OCI-M2 (cell line): ENCODE results near the gene CIAO3.
"Not testable (repeated sequence)": the region's sequence is repeated elsewhere in the genome, so short reads cannot be mapped to it uniquely, and the experiment has no call there.

Experiments used
- DNase-seq: peaks from one replicate; lab custom pipeline; 2025; ENCODE audit not compliant: unreplicated experiment; lab: John Stamatoyannopoulos, UW

CIAO3 gene

DNA sequence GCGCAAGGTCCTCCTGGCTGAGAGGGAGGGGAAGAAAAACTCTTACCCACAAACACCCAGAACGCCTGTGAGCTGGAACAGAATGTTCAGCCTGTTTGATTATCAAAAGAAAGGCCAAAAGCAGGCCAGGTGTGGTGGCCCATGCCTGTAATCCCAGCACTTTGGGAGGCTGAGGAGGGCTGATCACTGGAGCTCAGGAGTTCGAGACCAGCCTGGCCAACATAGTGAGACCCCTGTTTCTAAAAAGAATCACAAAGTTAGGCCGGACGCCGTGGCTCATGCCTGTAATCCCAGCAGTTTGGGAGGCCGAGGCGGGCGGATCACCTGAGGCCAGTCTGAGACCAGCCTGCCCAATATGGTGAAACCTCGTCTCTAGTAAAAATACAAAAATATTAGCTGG, 35.5 kb upstream of the CIAO3 start:
- DNase-seq: not testable (repeated sequence)

DNA sequence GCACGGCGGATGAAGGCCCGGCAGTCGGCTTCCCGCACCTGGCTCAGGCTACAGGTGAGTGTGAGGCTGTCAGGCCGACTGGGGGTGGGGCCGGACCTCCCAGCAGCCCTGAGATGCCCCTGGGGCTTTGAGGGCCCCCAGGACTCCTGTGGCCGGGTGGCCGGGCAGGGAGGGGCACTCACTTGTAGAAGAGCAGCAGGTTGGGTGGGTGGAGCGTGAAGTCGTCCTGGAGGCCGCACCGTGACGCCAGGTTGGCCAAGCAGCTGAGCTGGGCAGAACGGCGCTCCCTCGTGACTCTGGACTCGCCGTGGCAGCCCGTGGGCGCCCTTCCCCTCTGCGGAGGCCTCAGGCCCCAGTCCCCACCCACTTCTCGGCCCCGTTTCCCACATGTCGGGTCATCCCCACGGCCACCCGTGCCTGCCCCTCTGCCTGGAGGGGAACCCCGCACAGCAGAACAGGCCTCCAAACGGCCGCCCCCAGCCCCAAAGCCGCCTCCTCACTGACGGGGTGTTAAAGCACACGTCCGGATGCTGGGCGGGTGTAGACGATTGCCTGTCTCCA, 34.5 kb upstream of the CIAO3 start:
- no peak for DNase-seq

DNA sequence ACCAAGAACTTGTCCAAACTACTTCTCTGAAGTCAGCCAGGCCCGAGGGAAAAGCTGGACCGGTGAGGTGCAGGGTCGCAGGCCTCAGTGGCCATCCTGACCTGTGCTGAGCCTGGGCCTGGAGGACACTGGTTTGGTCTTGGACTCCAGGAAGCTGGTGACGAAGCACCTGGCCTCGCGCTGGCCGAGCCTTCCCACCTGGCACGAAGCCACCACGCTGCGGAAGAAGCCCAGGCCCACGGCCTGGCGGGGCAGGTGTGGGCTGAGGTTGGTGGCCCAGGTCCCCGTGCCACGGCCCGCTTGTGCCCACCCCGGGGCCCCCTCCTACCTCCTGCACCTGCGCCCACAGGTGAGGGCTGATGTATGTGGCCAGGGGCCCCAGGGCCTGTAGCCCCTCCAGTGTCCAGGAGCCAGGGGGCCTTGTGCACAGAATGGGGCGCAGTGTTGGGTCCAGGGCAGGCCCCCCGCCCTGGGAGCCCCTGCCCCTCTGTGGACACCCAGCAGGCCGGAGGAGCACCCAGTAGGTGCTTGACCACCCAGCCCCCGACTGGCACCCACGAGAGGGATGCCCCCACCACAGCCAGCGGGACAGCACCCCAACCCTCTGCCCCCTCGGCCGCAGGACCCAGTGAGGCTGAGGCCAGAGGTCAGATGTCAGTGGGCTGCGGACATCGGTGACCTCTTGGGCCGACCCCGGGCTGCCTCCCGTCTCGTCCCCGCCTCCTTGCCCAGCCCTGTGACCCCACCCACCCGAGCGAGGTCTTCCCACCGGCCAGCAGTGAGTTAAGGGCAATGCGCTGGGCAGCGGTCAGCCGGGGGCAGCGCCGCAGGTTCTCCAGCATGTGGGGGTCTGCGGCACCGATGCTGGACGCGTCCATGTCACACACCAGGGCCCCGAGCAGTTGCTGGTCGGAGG, 33.5 kb upstream of the CIAO3 start:
- no peak for DNase-seq

DNA sequence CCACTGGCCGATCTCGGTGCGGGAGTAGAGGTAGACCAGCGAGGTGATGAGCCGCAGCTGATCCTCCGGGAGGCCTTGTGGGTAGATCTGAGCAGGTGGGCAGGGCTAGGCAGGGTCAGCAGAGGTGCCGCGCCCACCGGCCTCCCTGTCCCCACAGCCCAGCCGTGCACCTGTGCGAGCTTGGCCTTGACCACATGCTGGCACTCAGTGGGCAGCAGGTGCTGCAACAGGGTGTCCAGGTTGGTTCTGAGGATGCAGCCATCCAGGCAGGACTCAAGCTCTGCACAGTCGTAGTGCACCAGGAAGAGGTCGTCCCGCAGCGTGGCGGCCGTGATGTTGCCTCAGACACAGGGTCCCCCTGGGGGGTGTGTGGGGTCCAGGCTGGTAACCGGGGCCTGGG, 32.2 kb upstream of the CIAO3 start:
- no peak for DNase-seq

DNA sequence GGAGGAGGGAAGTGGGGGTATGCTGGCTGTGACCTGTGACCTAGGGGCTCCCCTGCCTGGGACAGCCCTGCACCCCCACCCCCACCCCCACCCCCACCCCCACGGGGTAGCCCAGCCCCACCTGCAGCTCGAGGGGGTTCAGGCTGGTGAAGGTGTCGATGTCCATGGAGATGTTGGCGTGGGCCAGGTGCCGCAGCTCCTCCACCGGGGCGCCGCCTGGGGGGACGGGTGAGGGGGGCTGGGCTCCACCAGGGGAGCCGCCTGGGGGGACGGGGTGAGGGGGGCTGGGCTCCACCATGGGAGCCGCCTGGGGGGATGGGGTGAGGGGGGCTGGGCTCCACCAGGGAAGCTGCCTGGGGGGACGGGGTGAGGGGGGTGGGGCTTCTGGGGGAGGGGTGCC, 29.6 kb upstream of the CIAO3 start:
- DNase-seq: no peak

DNA sequence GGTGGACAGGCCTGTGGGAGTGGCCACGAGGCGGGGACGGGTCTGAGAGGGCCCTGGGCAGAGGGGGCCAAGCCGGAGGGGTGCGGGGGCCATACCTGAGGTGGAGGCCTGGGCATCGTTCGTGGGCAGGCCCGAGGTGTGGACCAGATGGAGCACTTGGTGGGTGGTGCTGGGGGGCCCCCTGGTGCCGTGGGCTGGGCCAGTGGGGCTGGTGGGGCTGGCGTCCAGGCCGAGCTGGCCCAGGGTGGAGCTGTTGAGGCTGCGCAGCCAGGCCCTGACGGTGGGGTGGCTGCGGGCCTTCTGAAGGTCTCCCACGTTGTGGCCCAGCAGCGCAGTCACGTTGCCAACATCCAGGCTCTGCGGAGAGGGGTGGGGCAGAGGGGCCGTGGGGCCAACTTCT, 29.1 kb upstream of the CIAO3 start:
- DNase-seq: no peak

DNA sequence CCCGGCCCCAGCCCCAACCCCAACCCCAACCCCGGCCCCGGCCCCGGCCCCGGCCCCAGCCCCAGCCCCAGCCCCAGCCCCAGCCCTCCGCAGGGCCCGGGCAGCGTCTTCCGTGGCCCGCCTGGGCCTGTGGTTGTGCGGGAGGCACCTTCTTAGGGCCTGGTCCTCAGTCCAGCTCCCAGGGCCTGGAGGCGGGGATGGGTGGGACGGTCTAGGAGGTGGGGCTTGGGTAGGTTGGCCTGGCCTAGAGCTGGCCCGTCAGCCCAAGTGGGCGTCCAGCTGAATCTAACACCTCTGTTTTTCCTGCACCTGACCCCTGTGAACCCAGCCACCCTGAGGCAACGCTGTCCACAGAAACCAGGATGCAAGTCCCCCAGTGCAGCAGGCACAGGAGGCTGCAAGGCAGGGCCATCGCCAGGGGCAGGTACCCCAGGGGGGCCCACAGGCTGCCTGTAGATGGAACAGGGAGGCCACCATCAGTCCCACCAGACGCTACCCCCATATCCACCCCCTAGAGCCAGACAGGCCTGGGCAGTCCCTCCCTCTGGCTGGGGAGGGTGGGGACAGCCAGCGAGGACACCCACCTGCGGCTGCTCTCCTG, 28.5 kb upstream of the CIAO3 start:
- DNase-seq: no peak

DNA sequence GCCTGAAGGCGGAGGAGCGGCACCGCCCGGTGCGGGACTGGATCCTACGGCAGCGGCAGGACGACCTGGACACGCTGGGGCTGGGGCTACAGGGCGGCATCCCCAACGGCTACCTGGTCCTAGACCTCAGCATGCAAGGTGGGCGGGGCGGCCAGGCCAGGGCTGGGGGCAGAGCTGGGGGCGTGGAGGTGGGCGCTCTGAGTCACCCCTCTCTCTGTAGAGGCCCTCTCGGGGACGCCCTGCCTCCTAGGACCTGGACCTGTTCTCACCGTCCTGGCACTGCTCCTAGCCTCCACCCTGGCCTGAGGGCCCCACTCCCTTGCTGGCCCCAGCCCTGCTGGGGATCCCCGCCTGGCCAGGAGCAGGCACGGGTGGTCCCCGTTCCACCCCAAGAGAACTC, 27.6 kb upstream of the CIAO3 start:
- DNase-seq: no peak

DNA sequence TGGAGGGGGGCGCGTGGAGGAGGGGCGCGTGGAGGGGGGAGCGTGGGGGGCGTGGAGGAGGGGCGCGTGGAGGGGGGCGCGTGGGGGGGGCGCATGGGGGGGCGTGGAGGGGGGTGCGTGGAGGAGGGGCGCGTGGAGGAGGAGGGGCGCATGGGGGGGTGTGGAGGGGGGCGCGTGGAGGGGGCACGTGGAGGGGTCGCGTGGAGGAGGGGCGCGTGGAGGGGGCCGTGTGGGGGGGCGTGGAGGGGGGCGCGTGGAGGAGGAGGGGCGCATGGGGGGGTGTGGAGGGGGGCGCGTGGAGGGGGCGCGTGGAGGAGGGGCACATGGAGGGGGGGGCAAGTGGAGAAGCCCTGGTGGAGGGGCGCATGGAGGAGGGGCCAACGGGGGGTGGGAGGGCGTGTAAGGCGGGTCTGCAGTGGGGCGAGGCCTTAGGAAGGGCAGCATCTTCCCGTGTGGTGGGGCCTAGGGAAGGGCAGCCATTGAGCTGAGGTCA, 27.0 kb upstream of the CIAO3 start:
- DNase-seq: no peak

DNA sequence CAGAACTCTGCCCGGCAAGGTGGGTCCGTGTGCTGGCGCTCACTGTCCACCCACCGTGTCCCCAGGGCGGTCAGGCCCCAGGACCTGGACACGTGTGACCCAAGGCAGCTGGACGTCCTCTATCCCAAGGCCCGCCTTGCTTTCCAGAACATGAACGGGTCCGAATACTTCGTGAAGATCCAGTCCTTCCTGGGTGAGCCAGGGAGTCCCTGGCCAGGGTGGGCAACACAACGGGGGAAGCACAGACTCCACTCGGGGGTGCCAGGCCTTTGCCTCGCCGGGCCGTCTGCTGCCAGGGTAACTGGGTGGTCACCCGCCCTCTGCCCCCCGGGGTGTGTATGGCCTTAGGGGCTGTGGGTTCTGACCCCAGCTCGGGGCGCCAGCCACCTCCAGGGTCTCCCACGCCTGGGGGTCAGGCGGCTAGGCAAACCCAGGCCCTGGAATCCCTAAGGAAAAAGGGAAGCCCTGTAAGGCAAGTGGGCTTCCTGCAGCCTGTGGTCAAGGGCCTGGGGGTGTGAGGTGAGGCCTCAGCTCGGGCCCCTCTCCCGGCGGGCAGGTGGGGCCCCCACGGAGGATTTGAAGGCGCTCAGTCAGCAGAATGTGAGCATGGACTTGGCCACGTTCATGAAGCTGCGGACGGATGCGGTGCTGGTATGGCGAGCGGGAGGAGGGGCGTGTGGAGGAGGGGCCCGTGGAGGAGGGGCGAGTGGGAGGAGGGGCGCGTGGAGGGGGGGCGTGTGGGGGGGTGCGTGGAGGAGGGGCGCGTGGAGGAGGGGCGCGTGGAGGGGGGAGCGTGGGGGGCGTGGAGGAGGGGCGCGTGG, 26.2 kb upstream of the CIAO3 start:
- no peak for DNase-seq

DNA sequence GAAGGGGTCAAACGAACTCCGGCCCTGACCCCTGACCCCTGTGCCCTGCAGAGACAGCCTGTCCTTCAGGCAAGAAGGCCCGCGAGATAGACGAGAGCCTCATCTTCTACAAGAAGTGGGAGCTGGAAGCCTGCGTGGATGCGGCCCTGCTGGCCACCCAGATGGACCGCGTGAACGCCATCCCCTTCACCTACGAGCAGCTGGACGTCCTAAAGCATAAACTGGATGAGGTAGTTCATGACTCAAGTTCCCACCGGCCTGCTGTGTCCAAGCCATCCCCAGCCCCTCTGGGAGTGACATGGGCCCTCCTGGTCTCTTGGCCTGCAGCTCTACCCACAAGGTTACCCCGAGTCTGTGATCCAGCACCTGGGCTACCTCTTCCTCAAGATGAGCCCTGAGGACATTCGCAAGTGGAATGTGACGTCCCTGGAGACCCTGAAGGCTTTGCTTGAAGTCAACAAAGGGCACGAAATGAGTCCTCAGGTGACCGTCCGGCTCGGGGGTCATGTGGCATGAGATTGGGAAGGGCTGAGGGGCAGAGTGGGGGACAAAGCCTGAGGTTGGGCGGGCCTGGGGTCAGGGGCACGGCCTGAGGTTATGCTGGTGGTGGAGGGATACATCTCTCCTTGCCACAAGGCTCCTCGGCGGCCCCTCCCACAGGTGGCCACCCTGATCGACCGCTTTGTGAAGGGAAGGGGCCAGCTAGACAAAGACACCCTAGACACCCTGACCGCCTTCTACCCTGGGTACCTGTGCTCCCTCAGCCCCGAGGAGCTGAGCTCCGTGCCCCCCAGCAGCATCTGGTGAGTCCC, 25.4 kb upstream of the CIAO3 start:
- DNase-seq: no peak

DNA sequence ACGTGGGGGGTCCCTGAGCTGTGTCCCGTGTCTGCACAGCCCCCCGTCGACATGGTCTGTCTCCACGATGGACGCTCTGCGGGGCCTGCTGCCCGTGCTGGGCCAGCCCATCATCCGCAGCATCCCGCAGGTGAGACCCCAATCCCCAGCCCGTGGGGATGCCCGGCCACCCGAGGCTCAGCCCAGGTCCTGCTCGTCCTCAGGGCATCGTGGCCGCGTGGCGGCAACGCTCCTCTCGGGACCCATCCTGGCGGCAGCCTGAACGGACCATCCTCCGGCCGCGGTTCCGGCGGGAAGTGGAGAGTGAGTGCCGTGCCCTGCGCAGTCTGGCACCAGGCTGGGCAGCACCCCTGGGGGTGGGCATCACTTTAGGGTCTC, 24.7 kb upstream of the CIAO3 start:
- no peak for DNase-seq

DNA sequence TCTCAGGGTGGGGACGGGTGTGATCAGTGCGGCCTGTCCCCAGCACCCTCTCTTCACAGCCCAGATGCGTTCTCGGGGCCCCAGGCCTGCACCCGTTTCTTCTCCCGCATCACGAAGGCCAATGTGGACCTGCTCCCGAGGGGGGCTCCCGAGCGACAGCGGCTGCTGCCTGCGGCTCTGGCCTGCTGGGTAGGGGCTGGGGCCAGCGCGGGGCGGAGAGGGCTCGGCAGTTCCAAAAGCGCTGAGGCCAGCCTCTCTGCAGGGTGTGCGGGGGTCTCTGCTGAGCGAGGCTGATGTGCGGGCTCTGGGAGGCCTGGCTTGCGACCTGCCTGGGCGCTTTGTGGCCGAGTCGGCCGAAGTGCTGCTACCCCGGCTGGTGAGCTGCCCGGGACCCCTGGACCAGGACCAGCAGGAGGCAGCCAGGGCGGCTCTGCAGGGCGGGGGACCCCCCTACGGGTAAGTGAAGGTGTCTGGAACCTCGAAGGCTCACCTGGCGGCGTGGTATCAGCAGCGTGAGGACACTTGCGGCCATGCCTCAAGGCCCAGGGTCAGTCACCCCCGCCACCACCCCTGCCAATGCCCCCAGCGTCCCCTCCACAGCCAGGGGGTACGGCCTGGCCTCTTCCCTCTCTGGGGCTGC, 24.2 kb upstream of the CIAO3 start:
- DNase-seq: no peak

DNA sequence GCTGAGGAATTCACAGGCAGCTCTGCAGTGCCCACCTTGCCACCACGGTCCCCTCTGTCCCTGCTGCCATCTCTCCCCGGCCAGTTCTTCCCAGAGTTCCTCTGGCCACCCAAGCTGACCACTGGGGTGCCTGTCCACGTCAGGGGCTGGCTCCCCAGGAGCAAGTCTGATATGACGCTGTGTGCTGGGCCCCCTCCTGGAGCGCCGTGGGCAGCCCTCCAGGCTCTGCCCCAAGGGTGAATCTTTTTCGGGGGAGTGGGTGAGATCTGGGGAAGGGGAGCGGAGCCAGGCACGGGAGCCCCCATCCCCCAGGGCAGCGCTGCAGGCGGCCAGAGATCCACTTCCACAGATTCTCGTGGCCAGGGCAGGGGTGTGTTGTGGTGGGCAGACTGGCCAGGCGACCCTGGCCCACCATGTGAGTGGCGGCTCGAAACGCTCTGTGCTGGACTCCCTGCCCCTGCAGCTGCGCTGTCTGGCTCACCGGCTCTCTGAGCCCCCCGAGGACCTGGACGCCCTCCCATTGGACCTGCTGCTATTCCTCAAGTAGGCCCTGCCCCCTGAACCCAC, 23.5 kb upstream of the CIAO3 start:
- DNase-seq: no peak

DNA sequence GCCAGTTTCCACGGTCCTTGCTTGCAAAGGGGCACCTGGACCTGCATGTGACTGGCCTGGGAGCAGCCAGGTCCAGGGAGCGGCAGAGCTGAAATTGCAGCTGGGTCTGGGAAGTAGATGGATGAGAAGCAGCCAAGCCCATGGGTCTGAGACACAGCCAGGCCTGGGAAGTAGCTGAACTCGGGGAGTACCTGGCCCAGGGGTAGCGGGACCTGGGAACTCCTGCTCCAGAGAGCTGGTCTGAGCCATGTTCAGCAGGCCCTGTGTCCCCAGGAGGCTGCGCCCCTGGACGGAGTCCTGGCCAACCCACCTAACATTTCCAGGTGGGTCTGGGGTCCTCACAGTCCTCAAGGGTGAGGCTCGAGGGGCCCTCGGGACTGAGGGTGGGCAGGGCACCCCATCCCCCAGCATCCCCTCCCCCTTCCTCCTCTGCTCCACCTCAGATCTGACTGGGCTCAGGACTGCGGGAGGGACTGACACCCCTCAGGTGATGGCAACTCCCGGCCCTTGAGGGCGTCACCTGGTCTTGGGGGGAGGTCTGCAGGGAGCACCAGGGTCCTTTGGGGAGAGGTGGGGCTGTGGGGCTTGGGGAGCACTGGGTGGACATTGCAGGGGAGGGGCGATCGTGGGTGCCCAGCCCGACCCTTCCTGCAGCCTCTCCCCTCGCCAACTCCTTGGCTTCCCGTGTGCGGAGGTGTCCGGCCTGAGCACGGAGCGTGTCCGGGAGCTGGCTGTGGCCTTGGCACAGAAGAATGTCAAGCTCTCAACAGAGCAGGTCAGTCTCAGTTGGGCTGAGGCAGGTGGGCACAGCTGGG, 22.8 kb upstream of the CIAO3 start:
- DNase-seq: no peak

DNA sequence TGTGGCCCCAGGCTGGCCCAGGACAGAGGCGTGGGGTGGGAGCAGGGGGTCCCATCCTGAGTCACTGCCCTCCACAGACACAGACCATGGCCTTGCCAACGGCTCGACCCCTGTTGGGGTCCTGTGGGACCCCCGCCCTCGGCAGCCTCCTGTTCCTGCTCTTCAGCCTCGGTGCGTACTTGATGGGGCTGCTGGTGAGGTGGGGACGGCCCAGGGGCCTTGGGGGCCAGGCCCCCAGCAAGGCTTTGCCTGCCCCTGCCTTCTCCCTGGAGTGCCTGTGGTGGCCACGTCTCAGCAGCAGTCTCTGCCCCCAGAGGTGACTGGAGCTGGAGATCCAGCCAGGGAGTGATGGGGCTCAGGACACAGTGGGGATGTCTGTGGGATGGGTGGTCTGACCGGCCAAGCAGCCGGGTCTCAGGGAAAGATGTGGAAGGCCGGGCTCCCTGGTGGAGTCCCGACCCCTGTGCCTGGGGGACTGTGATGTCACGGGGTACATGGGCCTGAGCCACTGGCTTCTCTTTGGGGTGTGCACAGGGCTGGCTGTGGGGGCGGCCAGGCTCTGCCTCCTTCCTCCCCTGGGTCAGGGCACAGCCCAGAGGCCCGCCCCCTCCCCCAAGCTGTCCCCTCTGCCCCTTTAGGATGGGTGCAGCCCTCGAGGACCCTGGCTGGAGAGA, 21.9 kb upstream of the CIAO3 start:
- no peak for DNase-seq

DNA sequence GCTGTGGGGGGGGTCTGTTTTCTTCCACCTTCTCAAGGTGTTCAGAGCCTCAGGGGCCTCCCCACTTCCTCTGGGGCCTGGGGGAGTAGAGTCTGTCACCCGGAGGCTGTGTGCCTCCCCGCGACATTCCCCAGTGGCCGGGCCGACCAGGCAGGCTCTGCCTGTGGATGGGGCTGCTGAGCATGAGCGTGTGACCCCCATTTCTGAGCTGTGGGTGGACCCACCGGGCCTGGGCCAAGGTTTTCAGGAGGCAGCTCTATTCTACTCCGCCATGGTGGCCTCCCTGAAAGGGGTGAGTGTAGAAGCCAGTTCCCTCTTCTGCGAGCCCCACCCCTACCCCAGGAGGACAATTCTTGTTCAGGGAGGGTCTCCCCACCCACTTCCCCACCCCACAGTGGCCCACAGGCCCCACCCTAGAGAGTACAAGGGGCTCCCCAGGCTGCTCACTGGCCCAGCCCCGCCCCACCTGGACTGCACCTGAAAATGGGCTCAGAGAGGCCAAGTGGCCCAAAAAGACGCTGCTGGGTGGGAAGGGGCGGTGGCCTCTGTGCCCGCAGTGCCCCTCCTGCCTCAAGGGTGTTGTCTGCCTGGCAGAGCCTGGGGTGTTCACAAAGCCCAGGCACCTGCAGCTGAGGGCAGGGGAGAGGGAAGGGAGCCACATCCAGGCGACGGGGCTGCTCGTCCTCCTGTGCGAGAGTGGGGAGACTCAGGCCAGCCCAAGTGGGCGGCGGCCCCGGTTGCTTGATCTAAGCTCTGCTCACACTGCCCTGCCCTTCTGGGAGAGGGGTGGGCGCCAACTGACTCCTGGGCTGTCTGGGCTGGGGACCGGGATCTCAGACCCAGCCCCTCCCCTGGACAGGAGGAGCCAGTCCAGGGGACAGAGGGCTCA, 21.1 kb upstream of the CIAO3 start:
- DNase-seq: no peak
